Omental fat pad (tissue), 4 donors: ENCODE data around the gene RCN2. TPM values are rescaled to one million over a fixed set of nuclear protein-coding genes. Genes with fewer than 3 reads are reported as not detected.

Experiments
- ATAC-seq: fragments of 150-250 bp; one replicate; pipeline ENCODE4 v1.9.1; 2016; ENCODE audit warnings: mild to moderate bottlenecking, moderate library complexity; ENCODE audit not compliant: low FRiP score
- DNase-seq: peaks from one replicate; pipeline ENCODE4 v3.0.0-alpha.2; 2019; ENCODE audit warnings: low spot score
- total RNA-seq, 4 donors: library from RNA; depleted of rRNA; stranded (reverse); fragments of >200 nt; gene quantifications; one replicate each; pipeline ENCODE4 v1.1.0, GENCODE V29; 2016
- TF ChIP-seq, protein P1 (sequence below), 3 donors: fragments of 450-650 bp; IDR thresholded peaks; one replicate each; pipeline ENCODE4 v1.5.1; 2016 to 2017; ENCODE audit warnings: antibody characterized with exemption in 3 of 3, mild to moderate bottlenecking in 3 of 3, moderate library complexity in 2 of 3

Gene RCN2
- total RNA-seq, 4 donors from 2014 or later: 26.0 to 43.0 (median 33.0) TPM

DNA sequence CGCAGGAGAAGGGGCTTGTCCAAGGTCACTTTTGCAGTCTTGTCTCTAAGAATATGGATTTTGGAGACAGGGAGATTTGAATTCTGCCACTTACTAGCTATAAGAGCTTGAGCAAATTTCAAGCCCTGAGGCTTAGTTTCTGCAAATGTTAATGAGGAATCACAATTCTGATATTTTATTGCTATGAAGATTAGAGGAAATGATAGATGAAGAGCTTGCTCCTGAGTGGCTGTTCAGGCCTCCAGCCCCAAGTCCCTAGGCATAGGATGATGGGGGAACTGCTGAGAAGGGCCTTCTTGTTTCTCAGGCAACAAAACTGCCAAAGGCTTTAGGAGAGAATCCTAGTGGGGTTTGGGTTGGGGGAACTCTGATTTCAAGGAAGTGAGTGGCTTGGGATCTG is 44.6 kb downstream of the RCN2 start:
- no peak for DNase-seq
- TF ChIP-seq, protein P1, sequence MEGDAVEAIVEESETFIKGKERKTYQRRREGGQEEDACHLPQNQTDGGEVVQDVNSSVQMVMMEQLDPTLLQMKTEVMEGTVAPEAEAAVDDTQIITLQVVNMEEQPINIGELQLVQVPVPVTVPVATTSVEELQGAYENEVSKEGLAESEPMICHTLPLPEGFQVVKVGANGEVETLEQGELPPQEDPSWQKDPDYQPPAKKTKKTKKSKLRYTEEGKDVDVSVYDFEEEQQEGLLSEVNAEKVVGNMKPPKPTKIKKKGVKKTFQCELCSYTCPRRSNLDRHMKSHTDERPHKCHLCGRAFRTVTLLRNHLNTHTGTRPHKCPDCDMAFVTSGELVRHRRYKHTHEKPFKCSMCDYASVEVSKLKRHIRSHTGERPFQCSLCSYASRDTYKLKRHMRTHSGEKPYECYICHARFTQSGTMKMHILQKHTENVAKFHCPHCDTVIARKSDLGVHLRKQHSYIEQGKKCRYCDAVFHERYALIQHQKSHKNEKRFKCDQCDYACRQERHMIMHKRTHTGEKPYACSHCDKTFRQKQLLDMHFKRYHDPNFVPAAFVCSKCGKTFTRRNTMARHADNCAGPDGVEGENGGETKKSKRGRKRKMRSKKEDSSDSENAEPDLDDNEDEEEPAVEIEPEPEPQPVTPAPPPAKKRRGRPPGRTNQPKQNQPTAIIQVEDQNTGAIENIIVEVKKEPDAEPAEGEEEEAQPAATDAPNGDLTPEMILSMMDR (IDR thresholded peaks at IDR 0.05): no peak
- no peak for ATAC-seq

DNA sequence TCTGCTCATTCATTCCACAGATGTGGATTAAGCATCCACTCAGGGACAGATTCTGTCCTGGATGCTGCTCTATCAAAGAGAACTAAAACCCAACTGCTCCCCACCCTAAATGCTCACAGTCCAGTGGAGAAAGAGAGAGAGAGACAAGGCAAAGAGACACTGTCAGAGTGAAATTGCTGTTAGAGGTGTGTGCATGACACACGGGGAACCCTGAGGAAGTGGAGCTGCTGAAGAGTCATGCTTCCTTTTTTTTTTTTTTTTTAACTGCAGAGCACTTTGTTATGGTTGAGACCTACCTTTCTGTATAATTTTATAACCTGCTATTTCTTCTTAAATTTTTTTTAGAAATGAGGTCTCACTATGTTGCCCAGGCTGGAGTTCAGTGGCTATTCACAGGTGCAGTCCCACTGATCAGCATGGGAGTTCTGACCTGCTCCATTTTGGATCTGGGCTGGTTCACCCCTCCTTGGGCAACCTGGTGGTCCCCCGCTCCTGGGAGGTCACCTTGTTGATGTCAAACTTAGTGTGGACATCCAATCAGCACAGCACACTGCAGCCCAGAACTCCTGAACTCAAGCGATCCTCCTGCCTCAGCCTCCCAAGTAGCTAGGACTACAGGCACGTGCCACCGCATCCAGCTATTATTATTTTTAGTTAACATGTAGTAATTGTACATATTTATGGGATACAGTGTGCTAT is 45.2 kb downstream of the RCN2 start:
- ATAC-seq (no peak), DNase-seq (no peak)
- TF ChIP-seq, protein P1 (IDR thresholded peaks at IDR 0.05): no peak

DNA sequence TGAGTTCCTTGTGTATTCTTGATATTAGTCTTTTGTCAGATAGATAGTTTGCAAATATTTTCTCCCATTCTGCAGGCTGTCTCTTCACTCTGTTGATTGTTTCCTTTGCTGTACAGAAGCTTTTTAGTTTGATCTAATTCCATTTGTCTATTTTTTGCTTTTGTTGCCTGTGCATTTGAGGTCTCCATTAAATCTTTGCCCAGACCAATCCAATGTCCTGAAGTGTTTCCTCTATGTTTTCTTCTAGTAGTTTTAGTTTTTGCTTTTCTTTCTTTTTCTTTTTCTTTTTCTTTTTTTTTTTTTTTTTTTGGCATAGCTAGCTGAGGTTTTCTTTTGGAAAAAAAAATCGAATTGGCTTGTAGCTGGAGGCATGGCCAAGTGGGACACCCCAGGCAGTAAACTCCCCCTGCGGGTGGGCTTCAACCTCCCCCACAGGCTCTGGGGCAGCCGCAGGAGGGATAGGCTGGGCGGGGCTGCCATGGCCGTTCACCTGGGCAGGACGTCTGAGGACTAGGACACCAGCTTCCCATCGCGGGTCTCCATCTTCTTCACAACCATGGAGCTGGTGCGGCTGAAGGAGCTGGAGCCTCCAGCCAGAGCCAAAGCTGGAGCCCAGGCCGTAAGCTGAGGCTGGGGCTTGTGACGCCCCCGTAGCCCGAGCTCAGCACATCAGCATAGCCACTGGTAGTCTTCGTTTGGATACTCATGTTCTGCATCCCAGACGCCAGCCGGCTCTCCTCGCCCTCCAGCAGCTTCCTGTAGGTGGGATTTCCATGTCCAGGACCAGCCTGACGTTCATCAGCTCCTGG is 47.2 kb downstream of the RCN2 start:
- DNase-seq (no peak), ATAC-seq (no peak)
- TF ChIP-seq, protein P1 (IDR thresholded peaks at IDR 0.05): no peak

DNA sequence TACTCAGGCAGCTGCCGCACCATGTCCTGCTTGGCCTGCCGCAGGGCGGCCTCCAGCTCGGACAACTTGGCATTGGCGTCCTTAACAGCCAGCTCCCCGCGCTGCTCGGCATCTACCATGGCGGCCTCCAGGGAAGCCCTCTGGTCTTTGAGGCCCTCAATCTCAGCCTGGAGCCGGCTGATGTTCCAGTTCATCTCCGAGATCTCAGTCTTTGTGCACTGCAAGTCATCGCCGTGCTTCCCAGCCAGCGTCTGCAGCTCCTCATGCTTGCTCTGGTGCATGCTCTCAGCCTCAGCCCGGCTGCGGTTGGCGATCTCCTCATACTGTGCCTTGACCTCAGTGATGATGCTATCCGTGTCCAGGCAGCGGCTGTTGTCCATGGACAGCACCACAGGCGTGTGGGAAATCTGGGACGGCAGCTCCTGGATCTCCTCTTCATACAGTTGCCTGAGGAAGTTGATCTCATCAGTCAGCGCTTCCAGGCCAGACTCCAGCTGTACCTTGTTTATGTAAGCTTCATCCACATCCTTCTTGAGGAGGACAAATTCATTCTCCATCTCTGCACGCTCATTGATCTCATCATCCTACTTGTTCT is 47.9 kb downstream of the RCN2 start:
- DNase-seq: no peak
- TF ChIP-seq, protein P1 (IDR thresholded peaks at IDR 0.05): no peak
- ATAC-seq: no peak

DNA sequence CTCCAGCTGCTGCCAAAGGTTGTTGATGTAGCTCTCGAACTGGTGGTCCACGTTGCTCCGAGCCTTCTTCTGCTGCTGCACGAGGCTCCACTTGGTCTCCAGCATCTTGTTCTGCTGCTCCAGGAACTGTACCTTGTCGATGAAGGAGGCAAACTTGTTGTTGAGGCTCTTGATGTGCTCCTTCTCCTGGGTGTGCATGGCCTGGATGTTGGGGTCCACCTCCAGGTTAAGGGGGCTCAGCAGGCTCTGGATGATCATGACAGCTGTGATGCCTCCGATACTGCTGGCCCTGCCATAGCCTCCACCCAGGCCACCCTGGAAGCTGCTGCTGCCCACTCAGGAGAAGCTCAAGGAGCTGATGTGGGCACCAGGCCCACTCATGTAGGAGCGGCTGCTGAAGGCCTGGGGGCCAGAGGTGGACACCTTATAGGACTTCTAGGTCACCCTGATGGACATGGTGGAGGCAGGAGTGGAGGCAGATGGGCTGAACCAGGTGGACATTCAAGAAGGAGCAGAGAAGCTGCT is 48.5 kb downstream of the RCN2 start:
- ATAC-seq (no peak), DNase-seq (no peak)
- TF ChIP-seq, protein P1 (IDR thresholded peaks at IDR 0.05): no peak

DNA sequence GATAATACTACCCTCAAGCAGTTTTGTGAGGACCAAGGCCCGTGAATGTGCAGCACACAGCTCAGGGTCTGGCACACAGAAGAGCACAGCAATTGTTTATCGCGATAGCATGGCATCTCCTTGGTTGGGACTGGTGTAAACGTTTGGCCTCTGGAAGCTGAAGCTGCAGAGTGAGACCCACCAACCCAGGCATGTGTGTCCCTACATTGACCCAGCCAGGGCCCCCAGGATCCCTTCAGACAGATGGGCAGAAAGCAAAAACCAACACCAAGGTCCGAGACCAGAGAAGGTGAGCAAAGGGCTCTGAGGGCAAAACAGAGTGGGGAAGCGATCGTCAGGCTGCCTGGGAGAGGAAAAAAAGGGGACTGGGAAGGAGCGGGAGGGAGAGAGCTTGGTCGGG is 50.8 kb downstream of the RCN2 start:
- DNase-seq: no peak

More for the DNA sequence above, 50.8 kb downstream of the RCN2 start:
- no peak for ATAC-seq
- TF ChIP-seq, protein P1 (IDR thresholded peaks at IDR 0.05): no peak
